K562 (cell line): ENCODE results near the gene CCDC47. TPM values are rescaled to one million over a fixed set of nuclear protein-coding genes. Genes with fewer than 3 reads are reported as not detected.

Source experiments
- ARNT ChIP-seq, 2 experiments: fragments of 450-650 bp; IDR thresholded peaks; 2 replicates each; pipeline ENCODE4 v1.6.1; 2016; ENCODE audit warnings: mild to moderate bottlenecking in 1 of 2
- MAFF ChIP-seq: IDR thresholded peaks from 2 replicates; pipeline ENCODE4 v1.6.1; 2012; ENCODE audit warnings: low read length, improper control_type of control experiment
- PKNOX1 ChIP-seq: fragments of 450-650 bp; IDR thresholded peaks from 2 replicates; pipeline ENCODE4 v1.6.1; 2016
- SAFB ChIP-seq: fragments of 200-400 bp; formaldehyde crosslinking; IDR thresholded peaks from 2 replicates; pipeline ENCODE4 v1.6.1; 2017; ENCODE audit warnings: low read depth, low read length, borderline replicate concordance
- SREBF1 ChIP-seq: fragments of 150-350 bp; IDR thresholded peaks from 2 replicates; pipeline ENCODE4 v1.6.1; 2014; ENCODE audit warnings: antibody characterized with exemption, low read depth, low read length, borderline replicate concordance
- SRF ChIP-seq, 2 experiments: fragments of 250-450, 450-650 bp in 1 of 2; sonication (Bioruptor Pico) in 1 of 2; sonication (generic) in 1 of 2; formaldehyde crosslinking; IDR thresholded peaks; 2 replicates each; pipeline versions ENCODE4 v1.5.0 to v1.5.1; 2020 to 2022; ENCODE audit warnings: mild to moderate bottlenecking in 1 of 2, missing genetic modification reagents in 1 of 2
- SRSF7 ChIP-seq: fragments of 200-400 bp; formaldehyde crosslinking; optimal IDR thresholded peaks from 2 replicates; pipeline ENCODE3; 2017; ENCODE audit warnings: mild to moderate bottlenecking, low read depth, low read length
- TAF1 ChIP-seq: IDR thresholded peaks from 2 replicates; pipeline ENCODE4 v1.6.1; 2011; ENCODE audit warnings: mild to moderate bottlenecking, low read length, moderate library complexity; ENCODE audit not compliant: insufficient read depth, control insufficient read depth, severe bottlenecking; ENCODE audit errors: extremely low read depth
- TCF3 ChIP-seq: sonication (generic); formaldehyde crosslinking; IDR thresholded peaks from 2 replicates; pipeline ENCODE4 v1.4.0; 2020; ENCODE audit warnings: mild to moderate bottlenecking, missing genetic modification reagents
- ZBTB40 ChIP-seq, 2 experiments: fragments of 450-650 bp in 1 of 2; sonication (generic) in 1 of 2; formaldehyde crosslinking in 1 of 2; IDR thresholded peaks; 2 replicates each; pipeline versions ENCODE4 v1.7.1 to v1.9.0; 2016 to 2022; ENCODE audit warnings: inconsistent platforms in 1 of 2, mild to moderate bottlenecking in 1 of 2, missing genetic modification reagents in 1 of 2
- ZNF354B ChIP-seq: fragments of 250-450 bp; sonication (Bioruptor Pico); IDR thresholded peaks from 2 replicates; pipeline ENCODE4 v1.4.0; 2020
- polyA plus RNA-seq, 8 experiments: library from polyadenylated mRNA; depleted of rRNA in 4 of 8; stranded (reverse) in 5 of 8; unstranded in 3 of 8; fragments of >200 nt; fragmentation: Nextera tagmentation in 2 of 8; fragmentation: Illumina TruSeq in 1 of 8; extraction: Ambion mirVana in 2 of 8; extraction: Trizol in 1 of 8; gene quantifications; 2 replicates each; pipeline versions ENCODE4 v1.2.1 to v1.2.3, GENCODE V29; 2011 to 2014; ENCODE audit warnings: inconsistent platforms in 1 of 8, missing spikeins in 1 of 8
- total RNA-seq, 7 experiments: library from RNA; depleted of rRNA in 6 of 7; stranded (reverse); fragments of >200 nt in 6 of 7; fragmentation: Illumina TruSeq in 2 of 7; extraction: Trizol in 2 of 7; gene quantifications; 2 replicates each; pipeline versions ENCODE4 v1.2.1 to v1.2.3, GENCODE V29; 2011 to 2021; ENCODE audit warnings: low replicate concordance in 1 of 7

CCDC47 gene
- total and polyA plus RNA-seq, 9 of the 15 experiments (the other 6 are each of a cell fraction or from before 2014, with no cell fraction given): 15.5 to 162 (median 122) TPM

- TF ChIP-seq SRF (CRISPR knock-in tag; IDR thresholded peaks at IDR 0.05): no peak; a peak in 1 of 4 replicates
- peak; percentile 75 for TF ChIP-seq PKNOX1
- TF ChIP-seq SRSF7: no peak
- peak; percentile 88 for TF ChIP-seq TAF1
- TF ChIP-seq SREBF1: no peak
- TF ChIP-seq MAFF: no peak
- TF ChIP-seq ZBTB40 (IDR thresholded peaks at IDR 0.05): peak; percentile 96
- no peak for TF ChIP-seq ZBTB40 (CRISPR knock-in tag; IDR thresholded peaks at IDR 0.05)
- TF ChIP-seq ZNF354B (CRISPR knock-in tag): no peak
- TF ChIP-seq TCF3 (CRISPR knock-in tag): peak; percentile 27; the same call in 1 of the 2 replicates
- TF ChIP-seq SAFB: no peak
- peak; percentile 21 to 95; a peak in 3 of 4 replicates for TF ChIP-seq ARNT (IDR thresholded peaks at IDR 0.05)
Observed at GRCh38 chr17:63773272-63774140, at the start of gene CCDC47 (continued).
